CD1c-positive myeloid dendritic cell (primary cell): ENCODE results near the gene ZSCAN1.

ENCODE experiments used
- DNase-seq: peaks from one replicate; pipeline ENCODE4 v3.0.0-alpha.2; 2016; ENCODE audit errors: extremely low spot score

The ZSCAN1 gene

DNA sequence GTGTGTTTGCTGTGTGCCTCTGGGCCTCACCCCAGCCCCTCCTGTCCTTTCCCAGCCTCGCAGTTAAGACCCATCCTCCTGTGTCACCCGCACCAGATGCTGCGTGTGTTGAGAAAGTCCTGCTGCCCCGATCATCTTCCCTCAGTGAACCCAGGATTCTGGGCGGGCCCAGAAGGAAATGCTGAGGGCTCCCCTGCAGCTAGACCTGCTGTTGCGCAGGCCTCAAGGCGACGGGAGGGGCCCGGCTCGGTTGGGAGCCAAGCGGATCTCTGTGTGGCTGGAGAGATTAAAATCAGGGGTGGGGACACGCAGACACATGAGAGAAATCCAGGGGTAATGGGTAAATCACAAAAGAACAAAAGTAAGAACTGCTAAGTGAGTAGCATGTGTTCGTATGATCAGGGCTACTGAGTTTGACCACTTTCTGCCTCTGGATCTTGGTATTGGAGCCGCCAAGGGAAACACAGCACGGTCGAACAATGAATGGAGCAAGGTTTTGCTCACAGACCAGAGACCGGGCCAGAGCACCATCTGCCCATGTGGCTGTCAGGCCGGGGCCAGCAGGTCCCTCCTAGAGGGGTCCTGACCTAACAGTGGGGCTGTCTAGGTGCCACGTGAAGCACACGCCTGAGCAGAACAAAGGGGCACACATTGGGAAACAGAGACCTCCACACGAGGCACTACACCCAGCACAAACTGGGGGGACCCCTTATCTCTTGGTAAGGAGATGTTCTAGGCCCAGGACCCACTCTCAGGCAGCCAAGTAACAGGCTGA lies 7.1 kb downstream of the ZSCAN1 start:
- no peak for DNase-seq

DNA sequence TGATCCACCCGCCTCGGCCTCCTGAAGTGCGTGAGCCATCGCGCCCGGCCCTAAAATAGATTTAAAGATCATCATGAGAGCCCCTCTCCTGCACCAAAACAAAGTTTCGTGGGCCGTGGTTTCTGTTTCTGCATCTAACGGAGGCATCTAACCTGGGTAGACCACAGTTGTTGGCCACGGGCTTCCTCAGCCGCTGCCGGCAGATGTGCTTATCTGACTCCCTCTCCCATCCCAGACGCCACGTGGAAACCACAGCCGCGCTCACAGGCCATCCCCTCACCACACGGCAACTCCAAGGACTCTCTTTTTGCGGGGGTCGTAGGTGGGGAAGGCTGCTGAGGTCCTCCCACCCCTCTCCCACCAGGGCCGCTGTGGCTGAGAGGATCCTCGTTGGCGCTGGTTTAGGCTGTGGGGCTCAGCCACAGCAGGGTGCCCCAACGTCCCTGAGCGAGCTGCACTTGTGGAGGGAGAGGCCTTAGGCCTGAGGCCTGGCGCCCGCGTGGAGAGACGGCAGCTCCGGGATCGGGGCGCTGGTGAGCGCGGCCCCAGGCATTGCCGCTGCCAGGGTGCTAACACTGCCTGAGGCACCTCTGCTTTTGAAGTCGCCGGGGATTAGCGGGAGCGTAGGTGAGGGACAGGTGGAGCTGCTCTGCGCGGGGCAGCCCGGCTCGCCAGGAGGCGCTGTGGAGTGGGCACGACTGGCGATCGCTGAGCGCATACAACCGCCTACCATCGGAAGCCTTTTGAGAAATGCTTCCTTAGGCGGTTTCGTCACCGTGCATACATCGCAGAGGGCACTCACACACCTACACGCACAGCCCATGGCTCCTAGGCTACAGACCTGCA lies 8.9 kb downstream of the ZSCAN1 start:
- no peak for DNase-seq

DNA sequence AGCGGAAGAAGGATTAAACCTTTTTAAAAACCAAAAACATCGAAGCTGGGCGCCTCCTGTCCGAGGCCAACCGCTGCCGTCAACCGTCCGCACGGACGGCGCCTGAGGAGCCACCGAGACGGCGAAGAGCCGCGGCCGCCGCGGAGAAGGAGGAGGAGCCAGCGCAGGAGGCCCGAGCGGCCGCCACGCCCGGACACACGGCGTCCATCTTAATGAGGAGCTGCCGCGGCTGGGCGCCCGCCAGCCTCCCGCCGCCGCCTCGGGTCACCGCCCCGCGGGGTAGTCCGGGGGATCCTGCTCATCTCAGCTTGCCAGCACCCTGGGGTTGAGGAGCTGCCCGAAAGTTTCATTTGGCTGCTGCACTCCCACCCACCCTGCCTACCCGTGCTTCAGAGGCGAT lies 10.6 kb downstream of the ZSCAN1 start:
- DNase-seq = no peak

DNA sequence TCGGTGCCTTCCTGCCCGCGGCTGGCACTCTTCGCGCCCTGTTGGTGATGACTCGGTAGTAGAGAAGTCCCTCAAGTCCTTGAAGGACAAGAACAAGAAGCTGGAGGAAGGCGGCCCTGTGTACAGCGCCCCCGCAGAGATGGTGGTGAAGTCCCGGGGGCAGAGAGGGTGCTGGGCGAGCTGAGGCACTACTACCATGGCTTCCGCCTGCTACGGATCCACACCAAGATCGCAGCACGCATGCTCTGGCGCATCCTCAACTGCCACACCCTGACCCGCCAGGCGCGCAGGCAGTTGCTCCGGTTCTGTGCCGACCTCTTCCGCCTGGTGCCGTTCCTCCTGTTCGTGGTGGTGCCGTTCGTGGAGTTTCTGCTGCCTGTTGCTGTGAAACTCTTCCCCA lies 11.1 kb downstream of the ZSCAN1 start:
- DNase-seq = no peak

DNA sequence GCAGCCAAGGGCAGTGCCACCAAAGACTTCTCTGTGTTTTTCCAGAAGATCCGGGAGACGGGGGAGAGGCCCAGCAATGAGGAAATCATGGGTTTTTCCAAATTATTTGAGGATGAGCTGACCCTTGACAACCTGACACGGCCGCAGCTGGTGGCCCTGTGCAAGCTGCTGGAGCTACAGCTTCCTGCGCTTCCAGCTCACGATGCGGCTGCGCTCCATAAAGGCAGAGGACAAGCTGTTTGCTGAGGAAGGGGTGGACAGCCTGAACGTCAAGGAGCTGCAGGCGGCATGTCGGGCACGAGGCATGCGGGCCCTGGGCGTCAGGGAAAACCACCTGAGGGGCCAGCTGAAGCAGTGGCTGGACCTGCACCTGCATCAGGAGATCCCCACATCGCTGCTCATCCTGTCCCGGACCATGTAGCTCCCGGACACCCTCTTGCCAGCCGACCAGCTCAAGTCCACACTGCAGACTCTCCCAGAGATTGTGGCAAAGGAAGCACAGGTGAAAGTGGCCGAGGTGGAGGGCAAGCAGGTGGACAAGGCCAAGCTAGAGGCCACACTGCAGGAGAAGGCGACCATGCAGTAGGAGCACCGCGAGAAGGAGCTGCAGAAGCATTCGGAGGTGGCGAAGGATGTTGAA lies 11.7 kb downstream of the ZSCAN1 start:
- DNase-seq = no peak

DNA sequence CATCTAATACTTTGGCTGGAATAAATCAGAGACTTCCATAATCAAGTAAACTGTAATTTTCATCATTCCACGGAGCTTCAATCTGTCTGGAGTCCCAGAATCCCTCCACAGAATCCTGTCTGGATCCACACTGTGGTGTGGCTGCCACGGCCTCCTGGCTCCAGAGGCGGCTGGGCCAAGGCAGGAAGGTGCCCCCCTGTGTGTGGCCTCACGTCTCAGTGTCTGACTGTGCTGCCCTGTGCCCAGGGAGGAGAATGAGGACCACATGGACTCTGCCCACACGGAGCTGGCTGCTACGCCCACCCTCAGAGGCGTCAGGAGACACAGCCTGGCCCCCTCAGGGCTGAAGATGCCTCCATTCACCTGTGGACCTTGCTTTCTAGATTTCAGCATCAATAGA lies 13.0 kb downstream of the ZSCAN1 start:
- DNase-seq = no peak

DNA sequence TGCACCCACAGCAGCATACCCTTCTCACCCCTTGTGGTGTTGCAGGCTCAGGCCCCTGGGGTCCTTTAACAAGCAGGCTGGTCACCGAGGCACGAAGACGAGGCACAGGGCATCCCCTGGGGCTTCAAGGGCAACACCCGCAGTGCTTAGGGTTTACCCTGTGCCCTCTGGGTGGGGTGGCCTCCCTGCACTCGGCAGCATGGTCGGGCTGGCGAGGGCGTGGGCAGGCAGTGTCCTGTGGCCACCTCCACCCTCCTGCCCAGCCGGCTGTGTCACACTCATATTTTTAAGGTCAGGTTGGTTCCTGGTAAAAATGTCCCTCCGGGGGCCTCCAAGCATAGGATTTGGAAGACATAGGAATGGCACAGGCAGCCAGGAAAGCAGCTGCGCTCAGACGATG lies 13.8 kb downstream of the ZSCAN1 start:
- no peak for DNase-seq

DNA sequence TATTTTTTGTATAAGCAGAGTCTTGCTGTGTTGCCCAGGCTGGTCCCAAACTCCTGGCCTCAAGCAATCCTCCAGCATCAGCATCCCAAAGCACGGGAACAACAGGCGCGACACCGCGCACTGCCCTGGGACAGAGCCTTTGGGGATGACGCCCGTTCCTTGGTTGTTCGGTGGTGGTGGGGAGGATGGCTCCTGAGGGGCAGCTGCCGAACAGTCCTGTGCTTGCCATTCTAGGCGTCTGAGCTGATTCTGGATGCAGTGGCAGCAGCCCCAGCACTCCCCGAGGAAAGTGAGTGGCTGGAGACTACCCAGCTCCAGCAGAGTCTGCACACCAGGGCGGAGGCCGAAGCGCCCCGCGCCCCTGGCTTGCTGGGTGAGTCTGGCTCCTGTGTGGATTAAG lies 18.4 kb downstream of the ZSCAN1 start:
- DNase-seq = no peak

DNA sequence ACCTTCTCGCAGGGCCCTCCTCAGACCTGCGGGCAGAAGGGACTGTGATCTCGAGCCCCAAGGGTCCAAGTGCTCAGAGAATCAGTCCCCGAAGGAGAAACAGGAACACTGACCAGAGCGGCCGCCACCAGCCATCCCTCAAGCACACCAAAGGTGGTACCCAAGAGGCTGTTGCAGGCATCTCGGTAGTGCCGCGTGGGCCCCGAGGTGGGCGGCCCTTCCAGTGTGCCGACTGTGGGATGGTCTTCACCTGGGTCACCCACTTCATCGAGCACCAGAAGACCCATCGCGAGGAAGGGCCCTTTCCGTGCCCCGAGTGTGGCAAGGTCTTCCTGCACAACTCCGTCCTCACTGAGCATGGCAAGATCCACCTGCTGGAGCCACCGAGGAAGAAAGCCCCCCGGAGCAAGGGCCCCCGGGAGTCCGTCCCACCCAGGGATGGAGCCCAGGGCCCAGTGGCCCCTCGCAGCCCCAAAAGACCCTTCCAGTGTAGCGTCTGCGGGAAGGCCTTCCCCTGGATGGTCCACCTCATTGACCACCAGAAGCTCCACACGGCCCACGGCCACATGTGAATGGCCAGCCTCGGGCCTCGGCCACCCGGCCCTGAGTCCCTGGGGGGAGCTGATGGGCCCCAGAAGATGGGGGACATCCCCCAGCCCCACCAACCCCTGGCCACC lies 19.8 kb downstream of the ZSCAN1 start:
- DNase-seq = no peak

DNA sequence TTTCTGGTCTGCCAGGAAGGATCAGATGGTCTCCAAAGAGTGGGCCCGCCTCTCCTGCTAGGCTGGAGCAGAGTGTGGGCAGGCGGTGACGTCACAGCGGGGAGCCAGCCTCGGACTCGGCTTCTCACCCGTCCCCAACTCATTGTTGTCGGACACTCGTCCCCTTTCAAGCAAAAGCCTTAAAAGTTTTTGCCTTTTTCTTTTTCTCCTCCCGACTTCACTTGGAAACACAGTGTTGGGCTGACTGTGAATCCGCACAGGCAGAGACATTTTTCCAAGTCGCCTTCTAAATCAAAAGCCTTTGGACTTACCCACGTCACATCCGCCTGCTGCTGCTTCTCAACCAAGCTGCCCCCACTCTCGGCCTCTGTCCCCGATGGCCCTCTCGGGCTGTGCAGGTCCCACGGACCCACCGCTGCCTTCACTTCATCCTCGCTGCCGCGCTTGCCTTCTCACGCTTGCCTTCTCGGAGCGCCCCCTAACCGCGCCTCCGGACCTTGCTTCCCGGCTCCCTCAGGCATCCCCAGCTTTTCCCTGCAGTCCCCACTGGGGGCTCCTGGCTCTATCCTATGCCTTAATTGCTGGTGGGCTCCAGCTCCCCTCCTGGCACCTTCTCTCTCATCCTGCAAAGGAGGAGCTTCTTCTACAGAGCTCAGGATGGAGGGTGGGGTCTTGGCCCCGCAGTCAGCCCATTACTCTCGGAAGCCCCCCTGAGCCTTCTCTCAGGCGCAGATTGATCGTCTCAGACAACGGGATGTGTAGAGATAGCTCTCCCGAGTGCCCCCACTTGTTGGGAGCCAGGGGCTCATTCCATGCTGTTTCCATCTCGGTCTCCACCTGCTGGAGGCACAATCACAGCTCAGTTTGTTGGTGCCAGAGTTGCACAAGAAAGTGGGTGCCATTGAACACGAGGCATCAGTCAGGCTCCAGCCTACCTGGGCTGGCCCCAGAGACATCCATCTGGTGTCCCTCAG lies 21.4 kb downstream of the ZSCAN1 start:
- no peak for DNase-seq

DNA sequence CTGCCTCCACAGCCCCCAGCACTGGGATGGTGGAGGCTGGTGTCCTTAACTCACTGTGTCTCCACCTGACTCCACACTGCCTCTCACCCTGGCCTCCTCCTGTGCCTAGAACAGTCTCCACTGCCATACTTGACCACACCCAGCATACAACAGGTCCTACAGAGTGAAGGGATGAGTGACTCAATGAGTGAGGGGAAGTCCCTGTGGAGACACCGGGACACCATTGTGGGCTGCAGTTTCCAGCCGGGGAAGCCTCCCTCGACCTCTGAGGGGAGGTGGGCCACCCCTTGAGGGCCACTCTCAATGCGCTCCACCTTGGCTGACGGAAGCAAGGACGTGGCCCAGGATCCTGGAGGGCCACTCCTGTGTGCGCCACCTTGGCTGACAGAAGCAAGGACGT lies 22.4 kb downstream of the ZSCAN1 start:
- no peak for DNase-seq

DNA sequence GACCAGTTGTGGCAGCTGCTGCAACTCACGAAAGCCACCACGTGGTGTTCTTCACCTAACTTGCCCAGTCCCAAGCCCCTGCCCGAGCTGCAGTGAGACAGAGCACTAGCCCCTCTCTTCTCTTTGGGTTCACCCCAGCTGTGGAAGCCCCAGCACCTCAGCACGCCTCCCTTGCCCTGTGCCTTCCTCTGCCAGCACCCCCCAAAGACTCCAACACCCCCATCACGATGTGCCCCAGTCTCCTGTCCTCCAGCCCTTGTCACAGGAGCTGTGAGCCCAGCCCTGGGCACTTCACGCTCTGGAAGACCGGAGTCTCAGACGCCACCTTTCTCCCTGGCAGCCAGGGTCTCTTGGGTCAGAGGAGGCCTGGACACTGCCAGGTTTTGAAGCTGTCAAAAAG lies 23.0 kb downstream of the ZSCAN1 start:
- no peak for DNase-seq

DNA sequence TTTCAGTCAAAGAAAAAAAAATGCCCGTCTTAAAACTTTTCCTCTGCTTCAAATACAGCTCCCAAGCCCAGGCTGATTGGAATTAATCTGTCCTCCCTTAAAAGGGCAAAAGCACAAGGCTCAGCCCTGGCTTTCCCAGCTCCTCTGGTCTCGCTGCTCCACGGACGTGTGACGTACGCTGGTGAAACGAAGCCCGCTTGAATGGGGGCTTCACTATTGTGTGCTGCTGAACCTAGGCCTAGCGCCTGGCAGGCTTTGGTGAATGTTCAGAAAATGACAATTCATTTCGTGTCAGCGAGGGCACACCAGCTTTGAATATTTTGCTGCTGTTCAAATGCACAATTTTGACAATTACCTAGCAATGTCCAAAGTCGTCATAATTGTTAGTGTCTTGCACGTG lies 24.6 kb downstream of the ZSCAN1 start:
- DNase-seq = no peak

DNA sequence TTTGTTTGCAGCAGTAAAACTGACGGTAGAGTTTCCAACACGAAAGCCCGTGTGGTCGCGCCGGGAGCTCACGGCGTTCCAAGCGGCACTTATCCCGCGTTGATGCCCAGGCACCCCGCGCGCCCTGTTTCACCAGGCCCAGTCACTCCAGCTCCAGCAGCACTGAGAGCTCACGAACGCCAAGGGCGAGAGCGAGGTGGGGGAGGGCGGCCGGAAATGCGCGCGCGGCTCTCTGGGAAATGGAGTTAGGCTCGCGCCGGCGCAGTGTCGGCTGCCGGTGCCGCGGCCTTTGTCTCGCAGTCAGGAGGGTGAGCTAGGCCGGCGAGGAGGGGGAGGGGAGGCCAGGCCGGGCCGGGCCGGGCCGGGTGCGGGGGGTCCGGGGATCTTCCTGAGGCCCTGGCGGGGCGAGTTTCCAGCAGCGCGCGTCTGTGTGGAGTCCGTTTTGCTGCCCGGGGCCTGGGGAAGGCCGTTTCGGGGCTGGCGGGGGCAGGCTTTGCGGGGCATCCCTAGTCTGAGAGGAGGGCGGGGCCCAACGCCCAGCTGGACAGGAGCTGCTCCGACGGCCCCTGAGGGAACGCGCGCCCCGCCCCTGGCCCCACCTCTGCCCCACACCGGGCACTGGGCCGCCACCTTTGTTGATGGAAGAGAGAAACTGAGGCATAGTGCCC lies 25.3 kb downstream of the ZSCAN1 start, which contains the start of gene ZNF135:
Gene ZNF135, plus strand, starts transcription at position 280 of the 668 bp plus-strand sequence. CDS start 721 bp downstream, outside the sequence.
- peak; percentile 68 for DNase-seq

DNA sequence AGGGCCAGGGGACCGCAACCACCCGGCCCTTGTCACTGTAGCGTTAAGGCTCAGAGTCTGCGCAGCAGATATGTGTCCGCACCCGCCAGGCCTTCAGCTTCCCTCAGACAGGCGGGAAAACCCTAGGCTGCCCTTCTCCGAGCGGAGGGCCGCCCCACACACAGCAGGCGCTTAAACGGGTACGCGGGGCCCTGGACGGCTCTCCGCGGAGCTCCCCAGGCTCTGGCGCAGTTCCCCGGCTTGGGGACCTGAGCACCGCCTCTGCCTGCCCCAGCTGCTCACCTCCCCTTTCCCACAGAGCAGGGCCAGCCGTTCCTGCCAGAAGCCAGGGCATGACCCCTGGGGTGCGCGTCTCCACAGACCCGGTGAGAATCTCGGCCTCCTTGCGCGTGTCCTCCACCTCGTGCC lies 25.9 kb downstream of the ZSCAN1 start:
- no peak for DNase-seq

DNA sequence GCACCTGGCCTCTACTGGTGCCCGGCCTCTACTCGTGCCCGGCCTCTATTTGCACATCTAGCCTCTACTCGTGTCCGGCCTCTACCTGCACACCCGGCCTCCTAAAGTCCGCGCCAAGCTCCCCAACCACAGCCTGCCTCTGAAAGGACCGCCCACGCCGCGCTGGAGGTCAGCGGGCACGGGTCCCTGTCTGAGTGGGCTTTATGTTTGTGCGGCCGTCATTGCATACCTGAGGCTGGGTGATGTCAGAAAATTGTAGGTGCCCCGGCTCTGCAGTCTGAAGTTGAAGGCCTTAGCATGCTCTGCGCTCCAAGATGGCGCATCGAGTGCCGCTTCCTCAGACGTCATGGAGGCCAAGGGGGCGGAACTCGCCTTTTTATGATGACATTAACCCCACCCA lies 26.4 kb downstream of the ZSCAN1 start:
- no peak for DNase-seq

DNA sequence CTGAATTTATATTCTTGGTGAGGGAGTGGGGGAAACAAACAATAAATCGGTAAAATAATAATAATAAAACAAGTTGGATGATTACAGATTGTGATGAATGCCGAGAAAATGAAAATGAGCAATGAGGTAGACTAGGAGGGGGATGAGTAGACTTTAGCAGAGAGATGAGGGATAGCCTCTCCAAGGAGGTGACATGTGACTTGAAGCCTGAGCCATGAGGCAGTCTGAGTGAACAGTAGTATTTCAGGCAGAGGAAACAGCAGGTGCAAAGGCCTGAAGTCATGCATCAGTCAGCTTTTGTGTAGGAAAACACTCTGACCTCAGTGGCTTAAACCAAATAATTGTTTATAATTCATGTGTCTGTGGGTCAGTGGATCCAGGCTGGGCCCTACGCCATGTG lies 29.9 kb downstream of the ZSCAN1 start:
- DNase-seq = no peak

DNA sequence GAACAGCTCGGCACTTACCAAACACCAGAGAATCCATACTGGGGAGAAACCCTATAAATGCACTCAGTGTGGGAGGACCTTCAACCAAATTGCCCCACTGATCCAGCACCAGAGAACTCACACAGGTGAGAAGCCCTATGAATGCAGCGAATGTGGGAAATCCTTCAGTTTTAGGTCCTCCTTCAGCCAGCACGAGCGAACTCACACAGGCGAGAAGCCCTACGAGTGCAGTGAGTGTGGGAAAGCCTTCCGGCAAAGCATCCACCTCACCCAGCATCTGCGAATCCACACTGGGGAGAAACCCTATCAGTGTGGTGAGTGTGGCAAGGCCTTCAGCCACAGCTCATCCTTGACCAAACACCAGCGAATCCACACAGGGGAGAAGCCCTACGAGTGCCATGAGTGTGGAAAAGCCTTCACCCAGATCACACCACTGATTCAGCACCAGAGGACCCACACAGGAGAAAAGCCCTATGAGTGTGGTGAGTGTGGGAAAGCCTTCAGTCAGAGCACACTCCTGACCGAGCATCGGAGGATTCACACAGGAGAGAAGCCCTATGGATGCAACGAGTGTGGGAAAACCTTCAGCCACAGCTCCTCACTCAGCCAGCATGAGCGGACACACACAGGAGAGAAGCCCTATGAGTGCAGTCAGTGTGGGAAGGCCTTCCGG lies 33.6 kb downstream of the ZSCAN1 start:
- no peak for DNase-seq

DNA sequence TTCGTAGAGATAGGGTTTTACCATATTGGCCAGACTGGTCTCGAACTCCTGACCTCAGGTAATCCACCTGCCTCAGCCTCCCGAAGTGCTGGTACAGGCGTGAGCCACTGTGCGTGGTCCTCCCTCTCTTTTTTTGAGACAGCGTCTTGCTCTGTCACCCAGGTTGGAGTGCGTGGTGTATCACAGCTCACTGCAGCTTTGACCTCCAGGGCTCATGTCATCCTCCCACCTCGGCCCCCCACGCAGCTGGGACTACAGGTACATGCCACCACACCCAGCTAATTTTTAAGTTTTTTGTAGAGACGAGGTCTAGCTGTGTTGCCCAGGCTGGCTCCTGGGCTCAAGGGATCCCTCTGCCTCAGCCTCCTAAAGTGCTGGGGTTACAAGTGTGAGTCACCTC lies 46.0 kb downstream of the ZSCAN1 start:
- no peak for DNase-seq

DNA sequence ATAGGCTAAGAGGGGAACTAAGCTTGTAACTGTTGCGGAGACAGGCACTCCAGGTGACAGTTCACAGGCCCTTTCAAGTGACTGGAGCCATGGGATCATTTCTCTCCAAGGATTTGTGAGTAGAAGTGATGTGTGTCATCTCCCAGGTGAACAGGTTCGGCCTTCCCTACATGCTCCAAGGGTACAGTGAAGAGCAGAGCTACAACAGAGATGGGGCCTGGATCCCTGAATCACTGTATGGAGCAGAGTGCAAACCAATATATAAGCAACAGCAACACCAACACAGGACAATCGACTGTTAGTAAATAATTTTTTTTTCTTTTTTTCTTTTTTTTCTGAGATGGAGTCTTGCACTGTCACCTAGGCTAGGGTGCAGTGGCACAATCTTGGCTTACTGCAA lies 49.2 kb downstream of the ZSCAN1 start:
- no peak for DNase-seq
